GM19324 (cell line): ENCODE measurements around the gene NRP2.

Experiments
- ATAC-seq: cut with Tn5 transposase; IDR thresholded peaks from one replicate; pipeline ENCODE4 v1.9.1; 2021; ENCODE audit warnings: mild to moderate bottlenecking, moderate library complexity; ENCODE audit not compliant: unreplicated experiment, low FRiP score

The NRP2 gene

GRCh38 chr2:205658572-205658971, 23.7 kb upstream of the NRP2 start:
- ATAC-seq: no peak

- no peak for ATAC-seq
Observed at GRCh38 chr2:205659922-205660321, 22.4 kb upstream of the NRP2 start.

- no peak for ATAC-seq
Observed at GRCh38 chr2:205660521-205661124, 21.7 kb upstream of the NRP2 start.

- ATAC-seq: no peak
Observed at GRCh38 chr2:205661281-205661680, 21.0 kb upstream of the NRP2 start.

GRCh38 chr2:205662206-205662965, 19.9 kb upstream of the NRP2 start:
- no peak for ATAC-seq

GRCh38 chr2:205665791-205666190, 16.5 kb upstream of the NRP2 start:
- ATAC-seq: no peak

- no peak for ATAC-seq
Observed at GRCh38 chr2:205670292-205670691, 12.0 kb upstream of the NRP2 start.

GRCh38 chr2:205673312-205673711, 9.0 kb upstream of the NRP2 start:
- no peak for ATAC-seq

- no peak for ATAC-seq
Observed at GRCh38 chr2:205675861-205676516, 6.3 kb upstream of the NRP2 start.

- ATAC-seq: no peak
Observed at GRCh38 chr2:205678541-205679142, 3.7 kb upstream of the NRP2 start.

GRCh38 chr2:205679410-205680009, 2.8 kb upstream of the NRP2 start:
- no peak for ATAC-seq

GRCh38 chr2:205680067-205680466, 2.2 kb upstream of the NRP2 start:
- peak; percentile 54 for ATAC-seq

- no peak for ATAC-seq
Observed at GRCh38 chr2:205680903-205681302, 1.4 kb upstream of the NRP2 start.

- ATAC-seq: peak; percentile 31
Observed at GRCh38 chr2:205681401-205682238, 681 bp upstream of the NRP2 start.

GRCh38 chr2:205682971-205683501, 735 bp downstream of the NRP2 start:
- ATAC-seq: no peak

GRCh38 chr2:205683502-205684367, 1.4 kb downstream of the NRP2 start:
- no peak for ATAC-seq

GRCh38 chr2:205684871-205685313, 2.6 kb downstream of the NRP2 start:
- no peak for ATAC-seq

- no peak for ATAC-seq
Observed at GRCh38 chr2:205685314-205686055, 3.2 kb downstream of the NRP2 start.
